Panc1 (cell line): ENCODE results near the gene TTYH2. TPM values are rescaled to one million over a fixed set of nuclear protein-coding genes. Genes with fewer than 3 reads are reported as not detected.
A peak's percentile ranks its signal among the peaks of the same experiment; 100 is the strongest.

ENCODE experiments used
- ATAC-seq: fragments of 200-7000 bp; cut with Tn5 transposase; 2 replicates; pipeline ENCODE4 v1.9.1; 2020; ENCODE audit warnings: mild to moderate bottlenecking, moderate library complexity
- BruUV-seq: library from RNA; stranded (reverse); fragments of 400-500 nt; replicated peaks from 2 replicates; lab custom pipeline; 2021; lab: Mats Ljungman, UMichigan
- CTCF ChIA-PET: fragments of 300-600 bp; sonication (Branson Sonifier 250); formaldehyde crosslinking; loops from one replicate; lab custom pipeline; 2022; ENCODE audit warnings: antibody characterized with exemption; lab: Charles Lee
- POLR2A ChIA-PET: fragments of 300-600 bp; sonication (Branson Sonifier 250); formaldehyde crosslinking; loops from one replicate; lab custom pipeline; 2022; ENCODE audit warnings: antibody characterized with exemption; lab: Charles Lee
- DNase-seq: peaks from one replicate; pipeline ENCODE4 v3.0.0-alpha.2; 2010; ENCODE audit warnings: low read depth, low spot score
- H3K27ac ChIP-seq: 2 replicates; pipeline ENCODE4 v1.5.1; 2011; ENCODE audit warnings: mild to moderate bottlenecking, low read length, inconsistent platforms
- H3K27me3 ChIP-seq: fragments of 200-500 bp; sonication (Bioruptor generic); 2 replicates; pipeline ENCODE4 v1.6.0; 2014; ENCODE audit warnings: low read length, inconsistent platforms; ENCODE audit not compliant: control insufficient read depth, insufficient read depth
- H3K36me3 ChIP-seq: fragments of 200-500 bp; sonication (Bioruptor generic); 2 replicates; pipeline ENCODE4 v1.5.1; 2014; ENCODE audit warnings: inconsistent platforms, mild to moderate bottlenecking, low read length, moderate library complexity; ENCODE audit not compliant: control insufficient read depth, insufficient read depth
- H3K4me1 ChIP-seq: 2 replicates; pipeline ENCODE4 v1.5.1; 2011; ENCODE audit warnings: inconsistent platforms, mild to moderate bottlenecking, low read length, moderate library complexity; ENCODE audit not compliant: control insufficient read depth, insufficient read depth
- H3K4me3 ChIP-seq, 2 experiments: 2 replicates each; pipeline ENCODE4 v1.5.1; 2011 to 2012; ENCODE audit warnings: low read depth in 2 of 2, low read length in 2 of 2, mild to moderate bottlenecking in 2 of 2, inconsistent platforms in 1 of 2, moderate library complexity in 1 of 2
- H3K9me3 ChIP-seq: fragments of 200-500 bp; sonication (Bioruptor generic); 2 replicates; pipeline ENCODE4 v1.5.1; 2014; ENCODE audit warnings: low read depth, mild to moderate bottlenecking, inconsistent platforms, low read length, moderate library complexity; ENCODE audit not compliant: control insufficient read depth, insufficient read depth
- POLR2AphosphoS5 ChIP-seq: IDR thresholded peaks from 2 replicates; pipeline ENCODE4 v1.6.1; 2012; ENCODE audit warnings: mild to moderate bottlenecking, low read depth, low read length, moderate library complexity
- SIN3A ChIP-seq: IDR thresholded peaks from 2 replicates; pipeline ENCODE4 v1.6.1; 2012; ENCODE audit warnings: low read depth, mild to moderate bottlenecking, low read length, moderate library complexity, borderline replicate concordance; ENCODE audit not compliant: insufficient read depth
- TCF7L2 ChIP-seq: IDR thresholded peaks from 2 replicates; pipeline ENCODE4 v1.6.1; 2011; ENCODE audit warnings: mild to moderate bottlenecking, low read depth, low read length, inconsistent platforms
- in situ Hi-C: cut with HindIII; loops from 2 replicates; pipeline ENCODE4 v1.10.0; 2016; ENCODE audit warnings: low sequenced_read_pairs, low pct_unique_long_range_greater_than_20kb
- intact Hi-C: fragments of 100-400 bp; cut with micrococcal nuclease; formaldehyde crosslinking; loops from one replicate; pipeline ENCODE4 v1.10.0; 2022; ENCODE audit not compliant: unreplicated experiment
- total RNA-seq: library from RNA; stranded (reverse); gene quantifications from one replicate; pipeline ENCODE4 v1.2.1, GENCODE V29; 2021; ENCODE audit not compliant: unreplicated experiment
- TF ChIP-seq, protein P1 (sequence below), 2 experiments: IDR thresholded peaks; 2 replicates each; pipeline ENCODE4 v1.6.1; 2011 to 2012; ENCODE audit warnings: low read depth in 2 of 2, control low read depth in 1 of 2, low read length in 1 of 2, mild to moderate bottlenecking in 1 of 2, moderate library complexity in 1 of 2; ENCODE audit not compliant: insufficient read depth in 1 of 2
- TF ChIP-seq, protein P2 (sequence below): fragments of 450-650 bp; IDR thresholded peaks from 2 replicates; pipeline ENCODE4 v1.5.1; 2017; ENCODE audit warnings: mild to moderate bottlenecking

TTYH2 gene
- total RNA-seq, 1 experiment from 2014 or later = 8.3 TPM

DNA sequence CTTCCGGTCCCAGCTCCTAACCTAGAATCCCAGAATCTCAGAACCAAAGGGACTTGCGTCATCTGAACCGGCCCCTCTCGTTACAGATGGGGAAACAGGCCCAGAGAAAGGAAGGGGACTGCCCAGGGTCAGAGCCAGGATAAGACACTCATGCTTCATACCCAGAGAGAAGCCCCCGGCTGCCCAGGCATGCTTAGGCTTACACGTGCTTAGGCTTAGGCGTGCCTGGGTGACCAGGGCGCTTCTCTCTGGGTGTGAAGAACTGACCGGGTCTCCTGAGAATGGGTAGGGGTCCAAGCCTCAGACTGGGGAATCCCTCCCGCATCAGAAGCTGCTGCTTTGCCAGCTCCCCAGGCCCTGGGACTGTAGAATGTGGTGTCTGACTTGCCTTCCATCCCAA, 30.8 kb downstream of the TTYH2 start:
- Histone ChIP-seq H3K4me3 (no peak overlapping the region), H3K36me3 (no peaks in the 10 kb centered on the region), H3K9me3 (no peaks in the 10 kb centered on the region), H3K27me3 (no peaks in the 10 kb centered on the region), H3K27ac (no peak overlapping the region), H3K4me1 (no peaks in the 10 kb centered on the region)
- DNase-seq (no peak), ATAC-seq (no peak)
- no peak for TF ChIP-seq TCF7L2
- TF ChIP-seq SIN3A = no peak
- TF ChIP-seq, protein P1, sequence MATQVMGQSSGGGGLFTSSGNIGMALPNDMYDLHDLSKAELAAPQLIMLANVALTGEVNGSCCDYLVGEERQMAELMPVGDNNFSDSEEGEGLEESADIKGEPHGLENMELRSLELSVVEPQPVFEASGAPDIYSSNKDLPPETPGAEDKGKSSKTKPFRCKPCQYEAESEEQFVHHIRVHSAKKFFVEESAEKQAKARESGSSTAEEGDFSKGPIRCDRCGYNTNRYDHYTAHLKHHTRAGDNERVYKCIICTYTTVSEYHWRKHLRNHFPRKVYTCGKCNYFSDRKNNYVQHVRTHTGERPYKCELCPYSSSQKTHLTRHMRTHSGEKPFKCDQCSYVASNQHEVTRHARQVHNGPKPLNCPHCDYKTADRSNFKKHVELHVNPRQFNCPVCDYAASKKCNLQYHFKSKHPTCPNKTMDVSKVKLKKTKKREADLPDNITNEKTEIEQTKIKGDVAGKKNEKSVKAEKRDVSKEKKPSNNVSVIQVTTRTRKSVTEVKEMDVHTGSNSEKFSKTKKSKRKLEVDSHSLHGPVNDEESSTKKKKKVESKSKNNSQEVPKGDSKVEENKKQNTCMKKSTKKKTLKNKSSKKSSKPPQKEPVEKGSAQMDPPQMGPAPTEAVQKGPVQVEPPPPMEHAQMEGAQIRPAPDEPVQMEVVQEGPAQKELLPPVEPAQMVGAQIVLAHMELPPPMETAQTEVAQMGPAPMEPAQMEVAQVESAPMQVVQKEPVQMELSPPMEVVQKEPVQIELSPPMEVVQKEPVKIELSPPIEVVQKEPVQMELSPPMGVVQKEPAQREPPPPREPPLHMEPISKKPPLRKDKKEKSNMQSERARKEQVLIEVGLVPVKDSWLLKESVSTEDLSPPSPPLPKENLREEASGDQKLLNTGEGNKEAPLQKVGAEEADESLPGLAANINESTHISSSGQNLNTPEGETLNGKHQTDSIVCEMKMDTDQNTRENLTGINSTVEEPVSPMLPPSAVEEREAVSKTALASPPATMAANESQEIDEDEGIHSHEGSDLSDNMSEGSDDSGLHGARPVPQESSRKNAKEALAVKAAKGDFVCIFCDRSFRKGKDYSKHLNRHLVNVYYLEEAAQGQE (IDR thresholded peaks at IDR 0.05; ENCODE audit: insufficient read depth in 1 of 2, low read depth in 2 of 2, low read length in 1 of 2) = no peak
- TF ChIP-seq POLR2AphosphoS5 = no peak
- TF ChIP-seq, protein P2, sequence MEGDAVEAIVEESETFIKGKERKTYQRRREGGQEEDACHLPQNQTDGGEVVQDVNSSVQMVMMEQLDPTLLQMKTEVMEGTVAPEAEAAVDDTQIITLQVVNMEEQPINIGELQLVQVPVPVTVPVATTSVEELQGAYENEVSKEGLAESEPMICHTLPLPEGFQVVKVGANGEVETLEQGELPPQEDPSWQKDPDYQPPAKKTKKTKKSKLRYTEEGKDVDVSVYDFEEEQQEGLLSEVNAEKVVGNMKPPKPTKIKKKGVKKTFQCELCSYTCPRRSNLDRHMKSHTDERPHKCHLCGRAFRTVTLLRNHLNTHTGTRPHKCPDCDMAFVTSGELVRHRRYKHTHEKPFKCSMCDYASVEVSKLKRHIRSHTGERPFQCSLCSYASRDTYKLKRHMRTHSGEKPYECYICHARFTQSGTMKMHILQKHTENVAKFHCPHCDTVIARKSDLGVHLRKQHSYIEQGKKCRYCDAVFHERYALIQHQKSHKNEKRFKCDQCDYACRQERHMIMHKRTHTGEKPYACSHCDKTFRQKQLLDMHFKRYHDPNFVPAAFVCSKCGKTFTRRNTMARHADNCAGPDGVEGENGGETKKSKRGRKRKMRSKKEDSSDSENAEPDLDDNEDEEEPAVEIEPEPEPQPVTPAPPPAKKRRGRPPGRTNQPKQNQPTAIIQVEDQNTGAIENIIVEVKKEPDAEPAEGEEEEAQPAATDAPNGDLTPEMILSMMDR = no peak
- intact Hi-C loops = no loop called here
- in situ Hi-C loops = no loop called here
- BruUV-seq = no TSS peak
- ChIA-PET CTCF (no interaction called here), POLR2A (no interaction called here)

DNA sequence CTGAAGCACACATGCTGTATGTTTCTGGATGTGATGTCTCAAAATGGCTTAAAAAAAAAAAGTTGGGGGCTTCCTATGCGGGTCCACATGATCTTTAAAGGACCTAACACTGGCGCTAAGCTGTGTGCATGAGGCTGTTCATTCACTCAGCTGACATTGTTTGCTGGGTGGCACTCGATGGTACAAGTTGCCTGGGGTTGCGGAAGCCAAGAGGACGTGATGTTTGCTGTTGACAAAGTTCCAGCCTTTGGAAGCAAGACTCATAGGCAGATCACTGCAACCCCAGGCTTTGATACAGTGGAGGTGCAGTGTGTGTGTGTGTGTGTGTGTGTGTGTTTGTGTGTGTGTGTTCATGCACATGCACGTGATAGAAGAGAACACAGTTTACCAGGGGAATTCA, 31.2 kb downstream of the TTYH2 start:
- CTCF ChIA-PET = no interaction called here
- Histone ChIP-seq H3K4me3 (no peak overlapping the region), H3K9me3 (no peaks in the 10 kb centered on the region), H3K4me1 (no peaks in the 10 kb centered on the region), H3K27ac (no peak overlapping the region), H3K27me3 (no peaks in the 10 kb centered on the region), H3K36me3 (no peaks in the 10 kb centered on the region)
- in situ Hi-C loops (no loop called here), intact Hi-C loops (no loop called here)
- ATAC-seq (no peak), DNase-seq (no peak)
- no peak for TF ChIP-seq TCF7L2
- no peak for TF ChIP-seq POLR2AphosphoS5
- POLR2A ChIA-PET = no interaction called here
- BruUV-seq = no TSS peak

DNA sequence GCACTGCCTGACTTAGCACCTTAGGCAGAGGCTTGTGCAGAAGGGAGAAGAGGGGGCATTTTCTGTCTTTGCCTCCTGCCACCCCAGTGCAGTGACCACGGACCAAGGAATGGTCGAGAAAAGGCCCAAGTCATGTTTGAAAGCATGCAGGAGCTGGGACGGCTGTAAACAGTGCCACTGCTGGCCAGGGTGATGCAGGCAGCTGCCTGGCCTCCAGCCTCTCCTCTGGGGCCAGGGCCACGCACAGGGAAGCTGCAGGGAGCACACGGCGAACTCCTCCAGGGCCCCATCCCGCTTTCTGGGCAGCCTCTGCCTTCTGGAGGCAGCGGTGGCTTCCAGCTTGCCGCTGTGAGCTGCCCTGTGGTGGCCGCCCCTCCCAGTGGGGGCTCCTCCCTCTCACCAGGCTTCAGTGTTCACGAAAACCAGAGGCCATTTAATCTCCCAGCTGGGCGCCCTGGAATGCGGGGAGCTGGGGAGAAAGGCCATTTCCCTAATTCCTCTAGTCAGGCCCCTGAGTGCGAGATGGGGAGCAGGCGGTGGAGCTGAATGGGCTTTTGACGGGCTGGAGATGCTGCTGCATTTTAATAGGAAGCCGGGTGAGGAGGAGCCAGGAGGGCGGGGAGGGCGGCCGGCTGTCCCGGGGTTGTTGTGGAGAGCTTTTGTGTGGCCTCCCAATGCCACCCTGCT, 31.9 kb downstream of the TTYH2 start:
- H3K36me3 ChIP-seq = no peaks in the 10 kb centered on the region
- no TSS peak for BruUV-seq
- H3K9me3 ChIP-seq = no peaks in the 10 kb centered on the region
- H3K4me1 ChIP-seq = no peaks in the 10 kb centered on the region
- CTCF ChIA-PET = no interaction called here
- in situ Hi-C loops = no loop called here
- POLR2A ChIA-PET = no interaction called here
- TF ChIP-seq POLR2AphosphoS5 = no peak
- TF ChIP-seq, protein P2 = no peak
- TF ChIP-seq SIN3A = no peak
- TF ChIP-seq TCF7L2 = no peak
- TF ChIP-seq, protein P1 (IDR thresholded peaks at IDR 0.05; ENCODE audit: insufficient read depth in 1 of 2, low read depth in 2 of 2, low read length in 1 of 2) = no peak
- H3K27ac ChIP-seq = no peak overlapping the region
- no peak overlapping the region for H3K4me3 ChIP-seq
- DNase-seq (no peak), ATAC-seq (peak; percentile 23; the same call in 1 of the 2 replicates)
- H3K27me3 ChIP-seq = no peaks in the 10 kb centered on the region
- intact Hi-C loops = no loop called here
